GM15510 (cell line): ENCODE measurements around the gene ZSCAN12.

Experiments used
- POLR2A ChIP-seq: IDR thresholded peaks from 3 replicates; pipeline ENCODE4 v1.6.1; 2011; ENCODE audit warnings: borderline replicate concordance; ENCODE audit not compliant: insufficient read length; ENCODE audit errors: extremely low read depth

The ZSCAN12 gene

DNA sequence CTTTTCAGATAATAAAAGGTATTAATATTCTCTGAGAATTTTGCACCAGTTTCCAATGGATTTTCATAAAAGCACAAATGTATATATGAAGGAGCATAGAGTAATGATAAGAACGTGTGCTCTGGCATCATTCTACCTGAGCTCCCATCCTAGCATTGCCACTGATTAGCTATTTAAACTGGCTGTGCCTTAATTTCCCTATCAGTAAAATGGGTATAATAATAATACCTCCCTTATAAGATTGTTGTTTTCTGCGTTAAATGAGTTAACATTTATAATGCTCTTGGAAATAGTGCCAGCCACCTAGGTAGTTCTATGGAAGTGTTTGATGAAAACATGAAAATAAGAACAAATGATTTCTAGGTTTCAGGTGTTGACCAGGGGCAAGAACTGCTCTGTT, 38.6 kb downstream of the ZSCAN12 start:
- TF ChIP-seq POLR2A, result no peak

DNA sequence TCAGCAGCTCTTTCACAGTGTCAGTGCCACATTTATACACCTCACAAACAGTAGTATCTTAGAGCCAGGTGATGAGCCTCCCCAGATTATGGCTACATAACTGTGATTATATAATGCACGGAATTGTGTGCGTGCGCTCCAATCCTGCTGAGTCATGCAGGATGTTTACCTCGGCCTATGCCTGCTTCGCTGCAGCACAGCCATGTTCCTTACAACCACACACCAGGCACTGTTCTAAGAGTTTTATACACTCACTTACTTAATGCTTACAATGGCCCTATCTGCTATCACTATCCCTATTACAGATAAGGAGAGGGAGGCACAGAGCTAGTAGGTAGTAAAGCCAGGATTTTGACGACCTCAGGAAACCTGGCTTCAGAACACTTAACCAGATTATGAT, 42.5 kb downstream of the ZSCAN12 start:
- TF ChIP-seq POLR2A, result no peak

DNA sequence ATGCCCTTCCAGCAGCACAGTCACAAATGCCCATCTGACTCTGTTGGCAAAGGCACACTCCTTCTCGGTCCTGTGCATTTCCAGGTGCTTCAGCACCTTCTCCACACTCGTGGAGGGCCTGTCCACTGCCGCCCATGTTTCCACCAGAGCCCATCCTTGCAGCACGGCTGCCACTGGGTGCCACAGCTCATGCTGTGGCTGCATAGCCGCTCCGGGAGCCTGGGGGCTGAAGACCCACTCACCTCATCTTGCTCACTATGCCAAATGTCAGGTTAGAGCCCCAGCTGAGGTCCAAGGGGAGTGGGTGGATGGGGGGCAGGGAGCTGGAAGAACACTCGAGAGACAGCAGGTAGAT, 42.9 kb downstream of the ZSCAN12 start:
- TF ChIP-seq POLR2A, result no peak

DNA sequence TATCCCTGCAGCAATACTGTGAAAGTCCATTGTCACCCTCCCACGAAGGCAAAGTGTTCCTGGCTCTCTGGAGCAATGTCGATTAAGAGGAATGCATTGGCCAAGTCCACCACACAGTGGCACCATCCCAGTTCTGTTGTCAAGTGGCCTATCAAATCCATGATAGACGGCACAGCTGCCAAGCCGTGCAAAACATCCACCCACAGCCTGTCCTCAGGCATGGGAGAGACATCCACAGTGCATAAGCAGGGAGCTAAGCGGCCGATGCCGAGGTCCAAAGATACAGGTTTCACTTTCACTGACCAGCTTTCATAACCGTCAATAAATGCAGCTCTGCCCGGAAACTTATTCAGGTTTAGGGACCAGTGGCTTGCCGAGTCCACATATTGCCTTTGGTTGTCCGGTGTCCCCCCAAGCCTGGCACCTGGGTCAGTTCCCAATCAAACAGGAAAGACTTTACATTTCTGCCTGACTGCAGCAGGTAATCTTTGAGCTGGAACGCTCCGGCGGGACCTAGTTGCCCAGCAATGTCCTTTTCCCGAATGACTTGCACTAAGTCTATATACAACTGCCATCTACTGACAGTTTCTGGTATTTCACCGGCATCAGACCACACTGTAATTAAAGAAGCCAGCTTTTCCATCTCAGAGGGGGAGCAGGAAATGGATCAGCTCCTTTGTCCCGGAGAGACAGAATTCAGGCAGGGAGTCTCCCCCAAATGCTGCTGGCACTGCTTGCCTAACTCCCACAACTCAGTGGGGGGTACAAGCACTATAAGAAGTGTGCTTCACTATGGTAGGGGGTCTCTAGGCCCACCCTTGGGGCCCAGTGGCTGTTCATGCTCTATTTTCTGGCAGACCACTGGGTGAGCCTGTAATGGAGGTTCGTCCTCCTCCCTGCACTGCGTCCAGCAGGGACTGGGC, 43.5 kb downstream of the ZSCAN12 start:
- TF ChIP-seq POLR2A, result no peak

DNA sequence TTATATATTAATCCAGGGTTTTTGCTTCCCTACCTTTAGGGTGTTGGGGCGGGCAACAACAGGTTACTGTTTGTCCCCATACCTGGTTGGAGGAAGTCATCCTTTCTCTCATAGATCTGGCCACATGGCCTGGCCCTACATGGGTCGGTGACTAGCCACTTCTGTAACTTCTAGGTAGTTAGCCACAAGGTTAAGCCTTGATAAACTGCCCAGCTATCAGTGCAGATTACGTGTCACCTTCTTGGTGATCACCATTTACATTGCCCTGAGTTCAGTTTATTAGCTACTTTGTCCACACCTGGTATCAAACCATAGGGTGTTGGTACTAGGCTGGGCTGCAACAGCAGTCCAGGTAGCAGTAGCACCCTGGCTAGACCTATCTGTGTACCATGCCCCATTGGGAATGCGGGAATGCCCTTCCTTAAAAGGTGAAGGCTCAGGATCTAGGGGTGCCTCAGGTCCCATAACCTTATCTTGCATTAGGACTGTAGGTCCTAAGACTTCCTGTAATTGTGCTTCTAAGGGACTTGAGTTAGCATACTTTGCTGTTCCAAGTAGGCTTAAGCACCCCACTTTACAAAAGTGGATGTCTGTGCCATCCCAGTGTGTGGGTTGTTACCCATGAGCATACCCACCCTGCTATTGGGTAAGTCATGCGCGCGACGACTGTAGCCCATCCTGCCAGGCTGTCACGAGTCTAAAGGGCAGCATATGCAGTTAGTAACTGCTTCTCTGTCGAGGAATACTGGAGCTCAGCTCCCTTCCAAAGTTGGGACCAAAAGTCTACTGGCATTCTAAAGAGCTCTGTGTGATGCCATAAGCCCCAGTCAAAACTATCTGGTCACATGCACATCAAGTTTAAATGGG, 44.6 kb downstream of the ZSCAN12 start:
- TF ChIP-seq POLR2A, result no peak

DNA sequence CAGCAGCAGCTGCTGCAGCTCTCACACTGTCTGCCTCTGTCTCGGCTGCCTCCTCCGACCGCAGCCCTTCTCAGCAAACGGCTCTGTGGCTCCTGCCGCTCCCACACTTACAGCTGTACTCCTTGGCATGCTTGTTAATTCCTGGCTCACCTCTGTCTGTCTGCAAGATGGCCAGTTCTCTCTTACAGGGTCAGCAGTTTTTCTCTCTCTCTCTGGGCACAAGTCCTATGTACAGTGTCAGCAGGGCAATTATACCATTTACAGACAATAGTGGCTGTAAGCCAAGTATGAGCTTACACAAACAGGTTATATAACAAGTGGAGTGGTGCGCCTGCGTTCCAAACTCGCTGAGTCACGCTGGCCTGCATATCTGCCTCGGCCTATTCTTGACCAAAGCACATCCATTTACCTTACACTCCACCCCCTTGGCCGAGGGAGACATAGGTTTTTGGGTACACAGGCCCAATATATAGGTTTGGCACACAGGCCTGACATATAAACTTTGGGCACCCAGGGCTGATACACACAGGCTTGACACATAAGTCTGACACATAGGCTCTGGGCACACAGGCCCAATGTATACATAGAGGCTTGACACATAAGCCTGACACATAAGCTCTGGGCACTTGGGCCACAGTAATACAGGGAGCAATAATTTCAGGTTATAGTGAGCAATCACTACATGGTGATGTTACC, 45.4 kb downstream of the ZSCAN12 start:
- no peak for TF ChIP-seq POLR2A

DNA sequence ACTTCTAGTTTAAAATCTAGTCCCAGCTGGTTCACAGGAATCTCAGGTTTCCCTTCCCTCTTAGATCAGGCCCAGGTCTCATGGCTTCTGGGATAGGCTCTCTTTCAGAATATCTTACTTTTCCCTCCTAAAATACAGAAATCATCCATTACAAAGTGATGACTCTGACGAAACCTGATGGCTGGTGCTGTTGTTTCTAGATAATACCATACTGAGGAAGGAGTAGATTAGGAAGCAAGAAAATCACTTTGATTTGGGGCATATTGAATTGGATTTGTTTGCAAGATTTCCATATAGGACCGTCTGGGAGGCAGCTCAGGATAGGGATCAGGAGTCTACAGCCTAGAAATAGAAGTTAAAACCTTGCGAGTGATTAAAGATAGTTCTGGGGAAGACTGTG, 46.2 kb downstream of the ZSCAN12 start:
- no peak for TF ChIP-seq POLR2A

DNA sequence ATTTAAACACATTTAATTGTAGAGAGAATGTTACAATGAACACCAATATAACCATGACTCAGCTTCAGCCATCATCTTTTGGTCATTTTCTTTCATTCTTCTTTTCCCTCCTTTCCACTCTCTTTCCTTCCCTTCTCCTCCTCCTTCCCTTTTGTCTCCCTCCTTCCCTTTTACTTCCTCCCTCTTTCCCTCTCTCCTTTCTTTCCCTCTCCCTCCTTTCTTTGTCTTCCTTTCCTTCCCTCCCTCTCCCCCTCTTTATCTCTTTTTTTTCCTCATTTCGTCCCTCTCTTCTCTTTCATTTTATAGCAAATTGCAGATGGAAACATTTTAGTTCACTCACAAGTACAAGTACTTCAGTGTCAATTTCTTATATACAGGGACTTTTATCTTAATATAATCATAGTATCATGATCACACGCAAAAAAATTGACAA, 48.0 kb downstream of the ZSCAN12 start:
- TF ChIP-seq POLR2A, result no peak

DNA sequence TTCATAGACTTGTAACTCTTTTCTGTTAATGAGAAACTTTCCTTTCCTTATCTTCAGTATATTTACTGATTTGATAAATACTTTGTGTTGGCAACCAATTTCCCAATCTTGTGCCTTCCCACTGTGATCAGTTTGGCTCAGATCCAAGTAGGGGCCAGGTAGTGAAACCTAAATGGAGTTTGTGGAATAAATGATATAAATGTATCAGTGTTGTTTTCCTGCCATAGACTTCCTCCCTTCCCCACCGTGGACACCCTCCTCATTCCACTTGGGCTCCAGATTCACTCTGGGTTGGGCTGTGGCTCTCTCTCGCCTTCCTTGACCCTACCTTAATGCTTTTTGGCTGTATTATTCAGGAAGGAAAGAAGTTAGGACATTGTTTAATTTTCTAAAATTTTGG, 48.5 kb downstream of the ZSCAN12 start:
- no peak for TF ChIP-seq POLR2A

DNA sequence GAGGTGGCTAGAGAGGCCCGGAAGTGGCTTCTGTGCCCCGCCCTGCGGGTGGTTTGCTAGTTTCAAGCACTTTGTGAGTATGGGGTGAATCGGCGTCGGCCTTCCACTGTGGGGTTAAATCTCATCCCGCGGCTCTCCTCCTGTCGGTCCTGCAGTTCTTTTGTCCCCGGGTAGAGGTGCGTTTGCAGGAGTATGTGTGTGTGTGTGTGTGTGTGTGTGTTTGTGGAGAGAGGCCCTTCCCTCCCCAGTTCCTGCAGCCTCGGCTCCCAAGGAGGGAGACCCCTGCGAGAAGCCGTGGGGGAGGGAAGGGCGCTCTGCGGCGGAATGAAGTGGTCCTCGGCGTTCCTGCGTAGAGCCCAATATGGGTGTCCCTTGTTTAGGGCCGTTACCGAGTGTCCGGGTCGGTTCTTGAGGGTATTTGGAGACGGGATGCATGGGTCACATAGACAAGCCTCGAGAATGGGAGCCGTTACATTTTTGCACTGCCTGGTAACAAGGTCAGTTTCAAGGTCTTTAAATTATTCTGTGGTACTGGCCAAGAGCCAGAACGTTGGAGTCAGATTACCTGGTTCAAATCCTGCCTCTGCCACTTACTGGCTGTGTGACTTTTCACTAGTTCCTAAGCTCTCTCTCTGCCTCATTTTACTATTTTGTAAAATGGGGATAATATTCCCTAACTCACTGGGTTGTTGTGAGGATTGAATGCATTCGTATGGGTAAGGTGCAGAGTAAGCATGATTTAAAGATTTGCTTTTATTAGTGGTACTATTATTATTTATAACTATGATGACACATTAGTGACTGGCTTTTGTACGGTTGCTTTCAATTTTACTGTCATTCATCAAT, 49.4 kb downstream of the ZSCAN12 start, which contains the start of gene ZKSCAN3:
Gene ZKSCAN3 (plus strand): TSS at position 56 of the 846 bp plus-strand sequence. CDS start 9,640 bp downstream, outside the sequence.
- TF ChIP-seq POLR2A, result peak; percentile 73

DNA sequence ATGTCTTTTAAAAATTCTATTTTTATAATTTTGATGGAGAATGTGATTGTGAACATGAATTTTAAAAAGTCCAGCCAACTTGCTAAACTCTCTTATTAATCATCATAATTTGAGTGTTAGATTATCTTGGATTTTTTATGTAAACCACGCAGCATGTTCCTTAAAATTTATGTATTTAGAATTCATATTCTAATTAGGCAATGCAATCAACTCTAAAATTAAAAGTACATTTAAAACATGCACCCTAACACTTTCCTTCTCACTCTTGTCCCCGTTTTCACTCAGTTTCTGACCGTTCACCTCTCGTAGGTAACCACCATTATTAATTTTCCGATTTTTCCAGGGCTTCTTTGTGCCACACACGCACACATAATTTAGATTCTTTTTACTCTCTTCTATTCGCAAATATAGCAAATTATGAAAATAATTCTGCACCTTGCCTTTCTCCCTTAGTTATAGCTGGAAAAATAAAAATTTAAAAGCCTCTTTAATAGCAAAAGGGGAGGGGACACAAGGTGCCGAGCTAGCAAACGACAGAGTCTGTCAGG, 50.1 kb downstream of the ZSCAN12 start:
- TF ChIP-seq POLR2A, result no peak

DNA sequence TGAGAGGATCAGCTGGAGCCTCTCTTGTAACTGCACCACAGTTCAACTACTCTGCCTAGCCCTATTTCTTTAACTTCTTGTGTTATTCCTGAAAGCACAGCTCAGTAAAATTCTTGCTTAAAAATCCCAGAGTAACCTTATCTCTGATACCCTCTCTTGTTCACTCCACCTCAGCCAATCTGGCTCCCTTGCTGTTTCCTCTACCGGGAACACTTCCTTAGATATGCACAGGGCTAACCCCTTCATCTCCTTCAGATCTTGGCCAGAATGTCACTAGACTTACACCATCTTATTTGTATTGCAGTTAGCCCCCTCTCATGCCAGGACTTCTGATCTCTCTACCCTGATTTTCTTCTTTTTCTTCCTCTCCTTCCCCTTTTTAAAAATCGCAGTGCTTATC, 52.4 kb downstream of the ZSCAN12 start:
- TF ChIP-seq POLR2A, result no peak

DNA sequence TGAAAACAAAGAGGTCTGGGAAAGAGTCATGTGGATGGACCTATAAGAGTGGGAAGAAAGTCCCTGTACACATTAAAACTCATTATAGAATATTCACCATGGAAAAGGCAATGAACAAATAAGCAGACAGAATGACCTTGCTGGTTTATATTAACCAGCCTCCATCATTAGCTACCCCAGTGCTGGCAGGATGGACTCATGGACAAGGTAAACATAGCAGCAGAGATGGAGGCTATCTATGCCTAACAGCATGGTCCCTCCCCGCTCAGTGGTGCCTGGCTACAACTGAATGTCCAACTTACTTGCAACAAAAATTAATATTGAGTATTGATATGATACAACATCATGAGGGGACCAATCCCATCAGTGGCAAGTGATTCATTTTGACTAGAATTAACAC, 54.3 kb downstream of the ZSCAN12 start:
- no peak for TF ChIP-seq POLR2A
